Measurements from ENCODE around the gene SNTG2.

SNTG2 gene

GRCh38 chr2:1369905-1370304 is 419.3 kb downstream of the SNTG2 start:
- Histone ChIP-seq H3K79me2 (ENCODE audit: control insufficient read depth, low read length) (no peaks in the 10 kb centered on the region), H4K20me1 (ENCODE audit: control insufficient read depth, insufficient read depth, low read depth, low read length) (no peaks in the 10 kb centered on the region), H3K27ac (ENCODE audit: low read depth, low read length) (no peak overlapping the region), H3K36me3 (ENCODE audit: control insufficient read depth, low read length) (no peaks in the 10 kb centered on the region), H3K4me2 (ENCODE audit: low read length) (no peak overlapping the region), H3F3A (ENCODE audit: control insufficient read depth, insufficient read depth) (no peaks in the 10 kb centered on the region), H3K9me2 (replicated peaks; ENCODE audit: control insufficient read depth, low read length) (no peaks in the 10 kb centered on the region), H3K27me3 (ENCODE audit: control insufficient read depth, low read length) (no peaks in the 10 kb centered on the region), H3K4me3 (ENCODE audit: low read length) (no peak overlapping the region), H3K9me3 (ENCODE audit: control insufficient read depth, insufficient read depth, low read length) (no peaks in the 10 kb centered on the region; the same call in 1 of the 2 replicates), H3K4me1 (ENCODE audit: control insufficient read depth, low read length) (no peaks in the 10 kb centered on the region)
- no peak for TF ChIP-seq EZH2phosphoT487 (IDR thresholded peaks at IDR 0.05; ENCODE audit: borderline replicate concordance, low read length)
- TF ChIP-seq CTCF (IDR thresholded peaks at IDR 0.05; ENCODE audit: low read depth, low read length, poor library complexity, severe bottlenecking) = no peak

- H3K4me2 ChIP-seq (ENCODE audit: low read length) = no peak overlapping the region
- no peaks in the 10 kb centered on the region for H3F3A ChIP-seq (ENCODE audit: control insufficient read depth, insufficient read depth)
- no peaks in the 10 kb centered on the region for H4K20me1 ChIP-seq (ENCODE audit: control insufficient read depth, insufficient read depth, low read depth, low read length)
- no peaks in the 10 kb centered on the region for H3K27me3 ChIP-seq (ENCODE audit: control insufficient read depth, low read length)
- no peaks in the 10 kb centered on the region; the same call in 1 of the 2 replicates for H3K9me3 ChIP-seq (ENCODE audit: control insufficient read depth, insufficient read depth, low read length)
- TF ChIP-seq EZH2phosphoT487 (IDR thresholded peaks at IDR 0.05; ENCODE audit: borderline replicate concordance, low read length) (no peak), CTCF (IDR thresholded peaks at IDR 0.05; ENCODE audit: low read depth, low read length, poor library complexity, severe bottlenecking) (no peak)
- no peaks in the 10 kb centered on the region for H3K9me2 ChIP-seq (replicated peaks; ENCODE audit: control insufficient read depth, low read length)
- H3K36me3 ChIP-seq (ENCODE audit: control insufficient read depth, low read length) = no peaks in the 10 kb centered on the region
- no peak overlapping the region for H3K4me3 ChIP-seq (ENCODE audit: low read length)
- no peaks in the 10 kb centered on the region for H3K79me2 ChIP-seq (ENCODE audit: control insufficient read depth, low read length)
- no peaks in the 10 kb centered on the region for H3K4me1 ChIP-seq (ENCODE audit: control insufficient read depth, low read length)
- H3K27ac ChIP-seq (ENCODE audit: low read depth, low read length) = no peak overlapping the region
Measured at GRCh38 chr2:1370461-1370860, 419.8 kb downstream of the SNTG2 start.

- no peak overlapping the region for H3K27ac ChIP-seq (ENCODE audit: low read depth, low read length)
- H3K27me3 ChIP-seq (ENCODE audit: control insufficient read depth, low read length) = no peaks in the 10 kb centered on the region
- no peaks in the 10 kb centered on the region for H3K79me2 ChIP-seq (ENCODE audit: control insufficient read depth, low read length)
- no peaks in the 10 kb centered on the region; the same call in 1 of the 2 replicates for H3K9me3 ChIP-seq (ENCODE audit: control insufficient read depth, insufficient read depth, low read length)
- H3K4me2 ChIP-seq (ENCODE audit: low read length) = no peak overlapping the region
- H3K9me2 ChIP-seq (replicated peaks; ENCODE audit: control insufficient read depth, low read length) = no peaks in the 10 kb centered on the region
- TF ChIP-seq EZH2phosphoT487 (IDR thresholded peaks at IDR 0.05; ENCODE audit: borderline replicate concordance, low read length) = no peak
- no peak overlapping the region for H3K4me3 ChIP-seq (ENCODE audit: low read length)
- H3K4me1 ChIP-seq (ENCODE audit: control insufficient read depth, low read length) = no peaks in the 10 kb centered on the region
- H3F3A ChIP-seq (ENCODE audit: control insufficient read depth, insufficient read depth) = no peaks in the 10 kb centered on the region
- no peaks in the 10 kb centered on the region for H3K36me3 ChIP-seq (ENCODE audit: control insufficient read depth, low read length)
- H4K20me1 ChIP-seq (ENCODE audit: control insufficient read depth, insufficient read depth, low read depth, low read length) = no peaks in the 10 kb centered on the region
Measured at GRCh38 chr2:1371082-1371481, 420.4 kb downstream of the SNTG2 start.

GRCh38 chr2:1373830-1374229 is 423.2 kb downstream of the SNTG2 start:
- H3K9me3 ChIP-seq (ENCODE audit: control insufficient read depth, insufficient read depth, low read length) = peaks cover 5% of the 10 kb centered on the region; the same call in 1 of the 2 replicates
- no peak overlapping the region for H3K27ac ChIP-seq (ENCODE audit: low read depth, low read length)
- no peaks in the 10 kb centered on the region for H3K79me2 ChIP-seq (ENCODE audit: control insufficient read depth, low read length)
- H3F3A ChIP-seq (ENCODE audit: control insufficient read depth, insufficient read depth) = no peaks in the 10 kb centered on the region
- no peaks in the 10 kb centered on the region for H3K4me1 ChIP-seq (ENCODE audit: control insufficient read depth, low read length)
- no peaks in the 10 kb centered on the region for H3K9me2 ChIP-seq (replicated peaks; ENCODE audit: control insufficient read depth, low read length)
- H3K36me3 ChIP-seq (ENCODE audit: control insufficient read depth, low read length) = no peaks in the 10 kb centered on the region
- no peak overlapping the region for H3K4me3 ChIP-seq (ENCODE audit: low read length)
- H4K20me1 ChIP-seq (ENCODE audit: control insufficient read depth, insufficient read depth, low read depth, low read length) = no peaks in the 10 kb centered on the region
- TF ChIP-seq CTCF (IDR thresholded peaks at IDR 0.05; ENCODE audit: low read depth, low read length, poor library complexity, severe bottlenecking) = no peak
- TF ChIP-seq EZH2phosphoT487 (IDR thresholded peaks at IDR 0.05; ENCODE audit: borderline replicate concordance, low read length) = no peak
- no peak overlapping the region for H3K4me2 ChIP-seq (ENCODE audit: low read length)
- no peaks in the 10 kb centered on the region for H3K27me3 ChIP-seq (ENCODE audit: control insufficient read depth, low read length)

Data from DOHH2 (cell line).